Activated CD8-positive, alpha-beta memory T cell treated with anti-CD3 and anti-CD28 coated beads for 36 hours (primary cell): ENCODE results near the gene PPP1R17. TPM values are rescaled to one million over a fixed set of nuclear protein-coding genes. Genes with fewer than 3 reads are reported as not detected.

ENCODE experiments used
- CTCF ChIA-PET: fragments of 350-600 bp; sonication (Branson Sonifier 250); formaldehyde crosslinking; loops from one replicate; lab custom pipeline; 2021; ENCODE audit warnings: antibody characterized with exemption; lab: Charles Lee
- POLR2A ChIA-PET: fragments of 350-600 bp; sonication (Branson Sonifier 250); formaldehyde crosslinking; loops from one replicate; lab custom pipeline; 2021; ENCODE audit warnings: antibody characterized with exemption; lab: Charles Lee
- total RNA-seq, 2 experiments: library from RNA; stranded (reverse); gene quantifications; one replicate each; pipeline ENCODE4 v1.2.3, GENCODE V29; 2021

Gene PPP1R17
- total RNA-seq: not detected

DNA sequence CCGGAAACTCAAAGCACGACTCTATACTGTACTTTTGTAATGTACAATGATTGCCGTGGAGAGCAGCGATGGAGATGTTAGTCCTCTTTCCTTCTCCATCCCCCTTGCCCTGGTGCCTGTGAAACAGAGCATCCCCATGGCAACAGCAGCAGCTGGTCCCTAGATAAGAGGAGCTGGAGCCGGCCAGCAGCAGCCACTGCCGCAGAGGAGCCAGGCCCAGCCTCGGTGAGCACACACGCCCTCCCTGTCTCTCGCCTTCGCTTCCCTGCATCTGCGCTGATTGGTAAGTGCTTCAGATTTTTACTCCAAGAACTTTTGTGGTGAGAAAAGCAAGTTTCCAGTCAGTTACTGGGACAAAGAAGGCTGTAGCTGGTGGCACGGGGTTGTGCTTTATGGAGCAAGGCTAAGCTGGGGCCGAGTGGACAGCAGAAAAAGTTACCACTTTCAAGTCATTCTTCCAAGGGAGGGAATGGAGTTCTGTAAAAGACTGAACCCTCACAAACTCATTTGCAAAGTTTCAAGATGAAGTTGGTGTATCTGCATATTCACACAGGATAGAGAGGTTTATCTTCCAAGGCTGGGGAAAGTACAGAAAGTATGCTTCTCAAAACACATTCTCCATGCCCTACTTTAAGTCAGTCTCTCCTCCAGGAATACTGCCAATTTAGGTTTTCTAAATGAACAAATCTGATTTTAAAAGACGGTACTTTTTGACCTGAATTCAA, at the start of gene PPP1R17:
PPP1R17 (plus strand) TSS at position 192 of the 725 bp plus-strand sequence. CDS start 5,227 bp downstream, outside the sequence.
- CTCF ChIA-PET: no interaction called here
- POLR2A ChIA-PET: no interaction called here

DNA sequence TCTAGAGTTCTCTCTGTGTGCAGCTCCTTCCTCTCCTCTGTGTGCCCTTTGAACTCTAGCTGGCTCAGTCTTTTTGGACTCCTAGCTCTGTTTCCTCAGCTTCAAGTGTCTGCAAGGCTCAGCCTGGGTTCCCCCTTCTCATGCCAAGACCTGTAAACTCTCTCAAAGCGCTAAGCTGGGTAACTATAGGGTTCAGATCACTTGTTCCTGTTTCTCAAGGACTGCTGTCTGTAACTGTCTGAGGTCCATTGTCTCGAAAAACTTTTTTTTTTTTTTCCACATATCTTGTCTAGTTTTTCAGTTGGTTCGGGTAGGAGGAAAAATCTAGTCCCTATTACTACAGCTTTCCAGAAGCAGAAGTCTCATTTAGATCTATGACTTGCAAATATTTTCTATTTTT, 46.6 kb upstream of the PPP1R17 start:
- ChIA-PET POLR2A (no interaction called here), CTCF (no interaction called here)

DNA sequence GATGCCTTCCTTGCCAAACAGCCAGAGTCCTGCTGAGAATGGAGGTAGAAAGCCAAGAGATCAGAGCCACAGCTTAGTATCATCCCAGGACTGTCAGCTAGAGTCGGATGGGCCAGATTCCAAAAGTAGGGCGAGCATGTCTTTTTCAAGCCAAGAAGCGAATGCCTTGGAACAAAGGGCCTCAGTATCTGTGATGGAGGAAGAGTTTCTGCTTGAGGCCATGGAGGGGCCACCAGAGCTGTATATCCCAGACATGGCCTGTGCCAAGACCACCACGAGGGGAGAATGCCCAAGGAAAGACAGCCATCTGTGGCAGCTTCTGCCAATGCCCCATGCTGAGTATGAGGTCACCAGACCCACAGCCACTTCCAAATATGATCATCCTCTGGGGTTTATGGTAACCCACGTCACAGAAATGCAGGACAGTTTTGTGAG, 44.3 kb upstream of the PPP1R17 start:
- POLR2A ChIA-PET: no interaction called here
- CTCF ChIA-PET: no interaction called here

- POLR2A ChIA-PET: no interaction called here
- CTCF ChIA-PET: no interaction called here
Measured at GRCh38 chr7:31646942-31647341, 40.1 kb upstream of the PPP1R17 start.

GRCh38 chr7:31647511-31647910, 39.5 kb upstream of the PPP1R17 start:
- POLR2A ChIA-PET: no interaction called here
- CTCF ChIA-PET: no interaction called here

DNA sequence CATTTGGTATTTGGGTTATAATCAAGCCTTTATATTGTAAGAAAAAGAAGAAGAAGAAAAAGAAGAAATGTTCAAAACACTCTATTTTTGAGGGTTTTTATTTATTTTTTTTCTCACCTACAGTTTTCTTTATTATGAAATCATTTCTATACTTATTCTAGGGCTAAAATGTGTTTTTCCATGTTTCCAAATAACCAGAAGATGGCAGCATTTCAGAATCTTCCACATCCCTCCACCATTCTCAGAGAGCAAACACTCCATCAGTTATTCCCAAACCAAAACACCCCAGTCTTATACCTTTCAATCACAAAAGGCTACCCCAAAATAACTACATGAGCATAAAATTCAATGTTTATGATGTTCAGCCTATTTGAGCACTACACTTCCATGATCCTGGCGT, 38.7 kb upstream of the PPP1R17 start:
- POLR2A ChIA-PET: no interaction called here
- CTCF ChIA-PET: no interaction called here

DNA sequence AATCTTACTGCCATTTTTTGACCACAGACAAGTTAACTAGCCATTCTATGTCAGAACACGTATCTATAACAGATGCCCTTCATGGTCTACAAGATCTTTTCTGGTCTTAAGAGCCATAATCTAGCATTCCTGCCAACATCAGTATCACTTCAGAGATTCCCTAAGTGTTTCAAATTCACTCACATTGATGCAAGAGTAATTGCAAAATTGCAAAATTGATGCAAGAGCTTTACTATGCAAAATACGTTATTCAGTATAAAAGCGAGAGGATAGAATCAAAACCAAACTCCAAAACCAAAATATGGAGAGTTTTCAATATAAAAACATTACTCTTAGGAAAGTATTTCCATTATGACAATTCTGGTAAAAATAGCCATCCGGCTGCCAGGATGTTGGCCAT, 38.1 kb upstream of the PPP1R17 start:
- CTCF ChIA-PET: no interaction called here
- POLR2A ChIA-PET: no interaction called here

DNA sequence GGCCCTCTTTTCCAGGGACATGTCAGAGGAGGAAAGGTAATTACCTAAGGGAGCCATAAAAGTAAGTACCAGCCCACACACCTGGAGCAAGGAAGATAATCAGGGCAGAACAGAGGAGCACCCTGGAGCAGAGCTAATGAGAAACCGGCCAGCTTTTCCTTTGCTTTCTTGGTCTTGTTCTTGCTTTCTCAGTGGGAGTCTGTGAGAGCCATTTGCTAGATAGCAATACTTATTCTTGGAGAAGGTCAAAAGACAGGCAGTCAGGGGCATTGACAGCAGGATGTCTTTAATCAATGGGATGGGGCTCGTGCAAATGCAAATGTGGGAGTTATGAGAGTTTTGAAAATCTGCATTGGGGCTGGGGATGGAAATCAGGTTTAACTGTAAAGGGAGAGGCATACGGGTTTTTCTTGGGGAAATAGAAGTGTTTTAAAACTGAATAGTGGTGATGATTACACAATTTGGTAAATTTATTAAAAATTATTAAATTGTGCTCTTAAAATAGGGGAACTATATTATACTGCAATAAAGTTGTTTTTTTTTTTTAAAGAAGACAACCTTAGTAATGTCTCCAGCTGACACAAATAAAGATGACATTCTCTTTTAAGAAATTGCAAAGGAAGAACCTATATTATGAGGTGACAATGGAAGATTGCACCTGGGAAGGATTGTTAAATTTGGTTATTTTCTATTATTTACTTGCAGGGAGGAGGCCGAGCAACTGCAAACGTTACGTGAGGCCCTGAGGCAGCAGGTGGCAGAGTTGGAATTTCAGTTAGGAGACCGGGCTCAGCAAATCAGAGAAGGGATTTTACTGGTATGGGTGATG, 35.6 kb upstream of the PPP1R17 start:
- ChIA-PET CTCF (no interaction called here), POLR2A (no interaction called here)

- POLR2A ChIA-PET: no interaction called here
- CTCF ChIA-PET: no interaction called here
Measured at GRCh38 chr7:31652063-31652326, 35.0 kb upstream of the PPP1R17 start.

- ChIA-PET CTCF (no interaction called here), POLR2A (no interaction called here)
Measured at GRCh38 chr7:31663072-31663471, 23.9 kb upstream of the PPP1R17 start.

- POLR2A ChIA-PET: no interaction called here
- CTCF ChIA-PET: no interaction called here
Measured at GRCh38 chr7:31664890-31665289, 22.1 kb upstream of the PPP1R17 start.

- POLR2A ChIA-PET: no interaction called here
- CTCF ChIA-PET: no interaction called here
Measured at GRCh38 chr7:31665546-31665945, 21.5 kb upstream of the PPP1R17 start.

GRCh38 chr7:31669461-31669860, 17.6 kb upstream of the PPP1R17 start:
- POLR2A ChIA-PET: no interaction called here
- CTCF ChIA-PET: no interaction called here

DNA sequence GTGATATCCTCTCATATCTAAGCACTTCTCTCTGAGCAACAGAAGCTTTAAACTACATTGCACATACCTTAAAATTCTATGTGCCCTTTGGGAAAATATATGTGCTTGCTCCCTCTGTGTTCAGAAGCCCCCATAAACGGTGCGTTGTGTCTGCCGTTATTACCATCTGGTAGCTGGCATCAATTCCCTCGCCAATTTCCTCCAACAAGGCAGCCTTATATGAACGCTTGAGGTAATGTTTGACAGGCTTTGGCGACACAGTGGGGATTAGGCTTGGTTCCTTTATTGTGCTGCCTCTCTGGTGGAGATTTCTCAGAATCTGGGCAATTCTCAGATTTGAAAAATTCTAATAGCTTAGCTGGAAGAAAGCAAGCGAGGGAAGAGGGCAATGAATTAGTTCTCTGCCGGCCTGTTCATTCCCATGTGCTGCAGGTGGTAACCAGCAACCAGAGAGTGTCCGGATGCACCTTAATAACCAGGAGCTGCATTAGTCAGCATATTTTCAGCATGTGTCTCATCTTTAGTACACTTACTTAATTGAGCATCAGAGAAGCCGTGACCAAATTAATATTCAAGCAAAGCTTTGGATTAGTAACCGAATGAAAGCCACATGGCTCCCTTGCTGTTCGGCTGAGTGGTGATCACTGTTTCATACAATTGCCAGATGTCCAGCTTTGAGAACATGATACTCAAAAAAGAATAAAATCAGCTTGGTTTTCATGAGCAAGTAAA, 7.3 kb upstream of the PPP1R17 start:
- POLR2A ChIA-PET: no interaction called here
- CTCF ChIA-PET: no interaction called here

GRCh38 chr7:31683445-31684225, 3.4 kb upstream of the PPP1R17 start:
- CTCF ChIA-PET: no interaction called here
- POLR2A ChIA-PET: no interaction called here

- ChIA-PET POLR2A (no interaction called here), CTCF (no interaction called here)
Measured at GRCh38 chr7:31688372-31688771, 1.4 kb downstream of the PPP1R17 start.

GRCh38 chr7:31688996-31689395, 2.0 kb downstream of the PPP1R17 start:
- ChIA-PET CTCF (no interaction called here), POLR2A (no interaction called here)

- ChIA-PET POLR2A (no interaction called here), CTCF (no interaction called here)
Measured at GRCh38 chr7:31690935-31691334, 3.9 kb downstream of the PPP1R17 start.

- CTCF ChIA-PET: no interaction called here
- POLR2A ChIA-PET: no interaction called here
Measured at GRCh38 chr7:31692451-31692850, 5.4 kb downstream of the PPP1R17 start.

DNA sequence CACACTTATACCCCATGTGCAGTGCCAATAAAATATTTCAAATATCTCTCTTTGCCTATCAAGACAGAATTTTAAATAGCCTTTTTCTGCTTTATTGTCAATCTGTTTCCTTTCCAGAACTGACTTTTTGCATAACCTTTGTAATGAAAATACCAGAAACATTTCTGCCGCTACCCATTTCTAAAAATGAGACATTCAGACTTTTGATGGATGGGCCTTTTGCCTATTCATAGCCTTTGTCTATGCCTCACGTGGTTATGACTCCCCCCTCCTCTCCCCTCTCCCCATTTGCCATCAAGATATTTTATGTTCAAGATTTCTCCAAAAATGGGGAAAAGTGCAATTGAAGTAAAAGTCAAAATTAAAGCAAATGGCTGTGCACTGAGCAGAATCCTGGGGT, 5.9 kb downstream of the PPP1R17 start:
- ChIA-PET POLR2A (no interaction called here), CTCF (no interaction called here)
